Measurements from ENCODE around the gene ASAP3. TPM values are rescaled to one million over a fixed set of nuclear protein-coding genes. Genes with fewer than 3 reads are reported as not detected.

The ASAP3 gene
- total RNA-seq, 1 experiment from 2014 or later: 12.1 TPM

GRCh38 chr1:23470282-23471070 is 13.5 kb downstream of the ASAP3 start:
- Mint-ChIP-seq H3K36me3 (ENCODE audit: insufficient read depth, unreplicated experiment) (peaks cover 5% of the 10 kb centered on the region), H3K4me1 (ENCODE audit: low read depth, unreplicated experiment) (peaks cover 9% of the 10 kb centered on the region), H3K9me3 (ENCODE audit: unreplicated experiment) (no peaks in the 10 kb centered on the region), H3K4me3 (ENCODE audit: unreplicated experiment) (no peak overlapping the region), H3K27ac (ENCODE audit: unreplicated experiment) (peak overlapping the region; percentile 70), H3K27me3 (ENCODE audit: insufficient read depth, unreplicated experiment) (no peaks in the 10 kb centered on the region)
- BruUV-seq (replicated peaks): no TSS peak
- no peak for DNase-seq
- Histone ChIP-seq H3K4me1 (0 out of 2 replicates have a peak, but pooled peaks cover 5% of the 10 kb centered on the region), H3K36me3 (ENCODE audit: control insufficient read depth, insufficient read depth, low read length) (no peaks in the 10 kb centered on the region), H3K9me3 (no peaks in the 10 kb centered on the region), H3K4me3 (ENCODE audit: low read depth, low read length) (no peak overlapping the region), H3K27me3 (replicated peaks; ENCODE audit: control insufficient read depth, insufficient read depth, low read length) (no peaks in the 10 kb centered on the region)
- CTCF ChIA-PET: no interaction called here
- POLR2A ChIA-PET: interaction anchor here (0.6 kb wide), 1 partner anchor 14 kb away, joined by 5 read pairs; the partner anchor contains the start of gene ASAP3
- no peak for TF ChIP-seq CTCF (IDR thresholded peaks at IDR 0.05; ENCODE audit: insufficient read depth in 1 of 2, low read depth in 1 of 2, low read length in 1 of 2, severe bottlenecking in 1 of 2, unreplicated experiment in 1 of 2)
- intact Hi-C loops (cut with micrococcal nuclease; ENCODE audit: unreplicated experiment): no loop called here

DNA sequence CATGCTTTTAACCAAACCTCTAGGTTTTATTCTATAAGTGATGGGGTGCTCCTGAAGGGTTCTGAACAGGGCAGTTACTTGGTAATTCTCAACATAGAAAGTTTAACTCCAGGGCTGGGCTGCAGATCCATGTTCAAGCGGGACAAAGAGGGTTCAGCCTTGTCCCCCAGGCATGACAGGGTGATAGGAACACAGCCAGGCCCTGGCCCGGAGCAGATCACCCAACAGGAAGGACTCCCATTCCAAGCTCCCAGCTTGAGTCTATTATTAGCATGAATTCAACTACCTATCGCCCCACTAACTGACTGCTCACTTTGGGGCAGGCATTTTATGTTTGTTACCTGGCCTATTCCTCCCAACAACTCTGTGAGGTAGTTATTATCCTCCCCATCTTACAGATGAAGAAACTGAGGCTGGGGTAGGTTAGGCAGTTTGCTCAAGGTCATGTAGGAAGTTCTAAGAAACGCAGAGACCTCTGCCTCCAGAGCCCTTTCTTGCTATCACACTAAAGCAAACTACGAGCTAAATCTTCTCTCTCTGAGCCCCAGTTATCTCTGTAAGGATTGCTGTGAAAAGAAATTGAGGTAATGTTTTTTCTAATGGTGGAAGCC is 14.5 kb downstream of the ASAP3 start:
- Mint-ChIP-seq H3K9me3 (ENCODE audit: unreplicated experiment) (no peaks in the 10 kb centered on the region), H3K27ac (ENCODE audit: unreplicated experiment) (no peak overlapping the region), H3K4me1 (ENCODE audit: low read depth, unreplicated experiment) (peaks cover 9% of the 10 kb centered on the region), H3K27me3 (ENCODE audit: insufficient read depth, unreplicated experiment) (no peaks in the 10 kb centered on the region), H3K4me3 (ENCODE audit: unreplicated experiment) (no peak overlapping the region), H3K36me3 (ENCODE audit: insufficient read depth, unreplicated experiment) (peaks cover 5% of the 10 kb centered on the region)
- Histone ChIP-seq H3K4me3 (ENCODE audit: low read depth, low read length) (no peak overlapping the region), H3K4me1 (0 out of 2 replicates have a peak, but pooled peaks cover 5% of the 10 kb centered on the region), H3K9me3 (no peaks in the 10 kb centered on the region), H3K27me3 (replicated peaks; ENCODE audit: control insufficient read depth, insufficient read depth, low read length) (no peaks in the 10 kb centered on the region), H3K36me3 (ENCODE audit: control insufficient read depth, insufficient read depth, low read length) (no peaks in the 10 kb centered on the region)
- DNase-seq: no peak
- BruUV-seq (replicated peaks): no TSS peak
- TF ChIP-seq CTCF (IDR thresholded peaks at IDR 0.05; ENCODE audit: insufficient read depth in 1 of 2, low read depth in 1 of 2, low read length in 1 of 2, severe bottlenecking in 1 of 2, unreplicated experiment in 1 of 2): no peak
- intact Hi-C loops (cut with micrococcal nuclease; ENCODE audit: unreplicated experiment): no loop called here
- CTCF ChIA-PET: no interaction called here
- POLR2A ChIA-PET: no interaction called here

GRCh38 chr1:23466423-23466989 is 17.5 kb downstream of the ASAP3 start:
- Histone ChIP-seq H3K4me3 (ENCODE audit: low read depth, low read length) (no peak overlapping the region), H3K36me3 (ENCODE audit: control insufficient read depth, insufficient read depth, low read length) (no peaks in the 10 kb centered on the region), H3K4me1 (no peaks in the 10 kb centered on the region), H3K9me3 (no peaks in the 10 kb centered on the region), H3K27me3 (replicated peaks; ENCODE audit: control insufficient read depth, insufficient read depth, low read length) (no peaks in the 10 kb centered on the region)
- ChIA-PET CTCF (no interaction called here), POLR2A (no interaction called here)
- H3K9me3 Mint-ChIP-seq (ENCODE audit: unreplicated experiment): no peaks in the 10 kb centered on the region
- peaks cover 5% of the 10 kb centered on the region for H3K36me3 Mint-ChIP-seq (ENCODE audit: insufficient read depth, unreplicated experiment)
- H3K4me3 Mint-ChIP-seq (ENCODE audit: unreplicated experiment): no peak overlapping the region
- no peaks in the 10 kb centered on the region for H3K27me3 Mint-ChIP-seq (ENCODE audit: insufficient read depth, unreplicated experiment)
- BruUV-seq (replicated peaks): no TSS peak
- no peak overlapping the region for H3K27ac Mint-ChIP-seq (ENCODE audit: unreplicated experiment)
- no peak for TF ChIP-seq CTCF (IDR thresholded peaks at IDR 0.05; ENCODE audit: insufficient read depth in 1 of 2, low read depth in 1 of 2, low read length in 1 of 2, severe bottlenecking in 1 of 2, unreplicated experiment in 1 of 2)
- no peak for DNase-seq
- H3K4me1 Mint-ChIP-seq (ENCODE audit: low read depth, unreplicated experiment): no peaks in the 10 kb centered on the region
- intact Hi-C loops (cut with micrococcal nuclease; ENCODE audit: unreplicated experiment): no loop called here
